ENCODE measurements around the gene GCK. TPM values are rescaled to one million over a fixed set of nuclear protein-coding genes. Genes with fewer than 3 reads are reported as not detected.

The GCK gene
- total and polyA plus RNA-seq, 11 donors = 0.54 to 5.7 (median 1.9) TPM

DNA sequence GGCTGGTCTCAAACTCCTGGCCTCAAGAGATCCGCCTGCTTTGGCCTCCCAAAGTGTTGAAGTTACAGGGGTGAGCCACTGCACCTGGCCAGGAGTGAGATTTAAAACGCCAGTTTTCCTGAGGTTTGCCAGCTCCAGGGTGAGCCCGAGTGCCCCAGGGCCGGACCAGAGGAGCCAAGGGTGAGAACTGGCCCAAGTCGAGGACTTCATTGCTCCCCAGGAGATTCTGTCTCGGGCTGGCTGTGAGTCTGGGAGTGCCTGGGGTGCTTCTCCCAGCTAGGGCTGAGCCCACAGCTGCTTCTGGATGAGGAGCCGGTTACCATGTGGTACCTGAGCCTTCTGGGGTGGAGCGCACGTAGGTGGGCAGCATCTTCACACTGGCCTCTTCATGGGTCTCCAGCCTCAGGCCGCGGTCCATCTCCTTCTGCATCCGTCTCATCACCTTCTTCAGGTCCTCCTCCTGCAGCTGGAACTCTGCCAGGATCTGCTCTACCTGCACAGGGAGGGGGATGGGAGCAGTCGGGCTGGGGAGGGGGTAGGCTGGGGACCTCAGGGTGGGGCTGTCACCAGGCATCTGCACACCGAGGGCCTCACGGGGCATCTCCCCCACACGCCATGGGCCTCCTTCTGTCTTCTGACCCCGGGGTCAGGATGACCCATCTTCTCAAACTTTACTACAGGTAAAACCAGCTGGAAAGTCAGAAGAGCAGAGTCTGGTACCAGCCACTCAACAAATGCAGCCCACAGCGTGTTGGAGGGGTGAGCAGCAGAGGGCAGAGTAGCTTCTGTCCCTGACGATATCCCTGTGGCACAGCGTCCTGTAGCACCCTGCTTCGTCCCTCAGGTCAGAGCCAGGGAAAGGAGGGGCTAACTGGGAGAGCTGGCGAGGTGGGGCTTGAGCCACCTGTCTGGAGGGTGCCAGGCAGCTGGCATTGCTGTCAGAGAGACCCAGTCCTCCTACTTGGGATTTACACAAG lies 36.0 kb downstream of the GCK start:
- Histone ChIP-seq H3K27ac (no peak overlapping the region), H3K9me3 (no peaks in the 10 kb centered on the region), H3K36me3 (no peaks in the 10 kb centered on the region), H3K27me3 (no peaks in the 10 kb centered on the region), H3K4me1 (no peaks in the 10 kb centered on the region), H3K4me3 (no peak overlapping the region)
- TF ChIP-seq CTCF (IDR thresholded peaks at IDR 0.05) (peak in 2 of 12 donors; percentile 4 to 12), POLR2A (IDR thresholded peaks at IDR 0.05) (no peak)
- intact Hi-C loops (cut with DNase I) = loop anchor here in 1 of 10 donors (5.0 kb wide), 1 partner anchor 39 kb away; no protein-coding TSS in a partner anchor
- WGBS, 4 donors = 63 to 84% (median 80%) methylated on average over 11 to 22 of the region's 22 CpGs
- DNase-seq = no peak
- ATAC-seq = peak in 3 of 4 donors; percentile 29 to 60 (median 57)

DNA sequence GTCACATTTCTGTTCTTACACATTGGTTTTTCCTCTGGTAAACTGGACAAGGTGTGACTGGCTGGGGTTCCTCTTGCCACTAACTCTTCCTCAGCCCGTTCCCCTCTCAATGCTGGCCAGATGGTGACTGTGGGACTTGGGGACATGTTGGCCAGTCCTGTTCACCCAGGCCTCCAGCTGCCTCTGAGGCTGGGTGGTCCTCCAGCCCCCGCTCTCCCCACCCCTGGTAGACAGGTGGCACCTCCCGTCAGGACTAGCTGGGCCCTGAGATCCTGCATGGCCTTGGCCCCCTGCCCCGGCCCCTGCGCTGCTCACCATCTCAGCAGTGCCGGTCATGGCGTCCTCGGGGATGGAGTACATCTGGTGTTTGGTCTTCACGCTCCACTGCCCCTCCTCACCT lies 37.3 kb downstream of the GCK start:
- intact Hi-C loops (cut with DNase I) = loop anchor here in 1 of 10 donors (5.0 kb wide), 1 partner anchor 40 kb away; no protein-coding TSS in a partner anchor
- H3K4me1 ChIP-seq = no peaks in the 10 kb centered on the region
- WGBS, 4 donors = 89 to 97% (median 96%) methylated on average over 9 of the region's 9 CpGs
- no peak for DNase-seq
- ATAC-seq = no peak
- H3K9me3 ChIP-seq = no peaks in the 10 kb centered on the region
- no peaks in the 10 kb centered on the region for H3K27me3 ChIP-seq
- TF ChIP-seq POLR2A (IDR thresholded peaks at IDR 0.05) = no peak
- TF ChIP-seq CTCF (IDR thresholded peaks at IDR 0.05) = no peak
- no peak overlapping the region for H3K4me3 ChIP-seq
- no peak overlapping the region for H3K27ac ChIP-seq
- H3K36me3 ChIP-seq = no peaks in the 10 kb centered on the region

DNA sequence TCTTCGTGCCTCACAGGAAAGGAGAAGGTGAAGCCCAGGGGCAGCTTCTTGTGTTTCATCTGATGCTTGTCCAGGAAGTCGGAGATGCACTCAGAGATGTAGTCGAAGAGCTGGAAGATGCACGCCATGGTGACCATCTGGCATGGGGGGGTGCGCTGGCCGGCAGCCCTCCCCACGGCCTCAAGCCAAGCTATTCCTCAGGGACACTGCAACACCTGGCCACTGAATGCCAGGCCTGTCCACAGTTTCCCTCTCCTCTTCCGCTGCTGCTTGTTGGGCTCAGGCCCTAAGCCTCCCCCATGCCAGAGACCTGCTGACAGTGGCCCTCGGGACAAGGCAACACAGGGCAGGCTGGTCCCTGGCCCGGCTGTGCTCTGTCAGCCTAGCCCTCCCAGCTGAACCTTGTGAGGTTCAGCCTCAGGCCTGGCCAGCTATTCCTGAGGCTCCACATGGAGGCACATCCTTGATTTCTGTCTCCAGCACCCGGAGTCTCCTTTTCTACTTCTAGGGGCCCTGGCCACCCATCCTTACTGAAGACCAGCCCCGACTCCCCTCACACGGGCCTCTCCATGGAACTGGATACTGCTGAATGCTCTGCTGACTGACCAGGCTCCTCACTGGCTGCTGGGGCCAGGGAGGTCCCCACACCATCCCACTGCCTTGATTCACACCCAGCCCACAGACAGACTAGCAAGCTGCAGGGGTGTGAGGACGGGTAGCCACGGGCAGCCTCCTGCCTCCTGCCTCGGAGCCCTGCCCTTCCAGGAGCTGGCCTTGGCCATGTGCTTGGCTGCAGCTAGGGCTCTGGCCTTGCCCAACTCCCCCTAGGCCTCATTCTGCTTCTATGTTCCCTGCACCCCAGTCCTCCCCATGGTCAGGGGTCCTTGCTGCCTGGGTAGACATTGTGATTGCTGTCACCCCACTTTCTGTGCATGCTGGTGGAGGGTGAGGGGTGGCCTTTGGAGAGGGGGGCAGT lies 38.0 kb downstream of the GCK start:
- intact Hi-C loops (cut with DNase I) = loop anchor here in 1 of 10 donors (5.0 kb wide), 1 partner anchor 41 kb away; no protein-coding TSS in a partner anchor
- 76 to 90% (median 86%) methylated on average over 12 to 16 of the region's 16 CpGs for WGBS, 4 donors

More for the DNA sequence above, 38.0 kb downstream of the GCK start:
- H3K27ac ChIP-seq = no peak overlapping the region
- TF ChIP-seq CTCF (IDR thresholded peaks at IDR 0.05) (no peak), POLR2A (IDR thresholded peaks at IDR 0.05) (no peak)
- DNase-seq = no peak
- no peak for ATAC-seq
- H3K27me3 ChIP-seq = peaks cover 0 to 4% (median 0%) of the 10 kb centered on the region in 9 donors
- H3K36me3 ChIP-seq = no peaks in the 10 kb centered on the region
- no peak overlapping the region for H3K4me3 ChIP-seq
- peaks cover 0 to 6% (median 4%) of the 10 kb centered on the region in 12 donors for H3K4me1 ChIP-seq
- H3K9me3 ChIP-seq = no peaks in the 10 kb centered on the region

Measured in heart left ventricle (tissue), 16 donors.